ENCODE data around the gene RGS12. TPM values are rescaled to one million over a fixed set of nuclear protein-coding genes. Genes with fewer than 3 reads are reported as not detected.

Gene RGS12
- total and polyA plus RNA-seq, 2 of the 13 experiments (the other 11 are each of a cell fraction or from before 2014, with no cell fraction given) = 21.0 to 27.7 TPM

GRCh38 chr4:3291969-3292570, 751 bp upstream of the RGS12 start (continued):
- TF ChIP-seq HNF1A (IDR thresholded peaks at IDR 0.05; ENCODE audit: low read depth) (no peak), HNF1A (CRISPR knock-in tag; IDR thresholded peaks at IDR 0.05; ENCODE audit: borderline replicate concordance) (peak; percentile 32; the same call in 1 of the 2 replicates), NRL (CRISPR knock-in tag; IDR thresholded peaks at IDR 0.05; ENCODE audit: borderline replicate concordance) (0 out of 2 replicates have a peak, but pooled peaks have one; percentile 9), ZNF605 (CRISPR knock-in tag; IDR thresholded peaks at IDR 0.05) (no peak), ZNF235 (CRISPR knock-in tag; IDR thresholded peaks at IDR 0.05; ENCODE audit: borderline replicate concordance) (no peak; the same call in 1 of the 2 replicates), TBP (CRISPR knock-in tag; IDR thresholded peaks at IDR 0.05) (no peak), SALL2 (CRISPR knock-in tag; IDR thresholded peaks at IDR 0.05) (no peak; the same call in 1 of the 2 replicates), TEAD3 (CRISPR knock-in tag; optimal IDR thresholded peaks at IDR 0.05; ENCODE audit: borderline replicate concordance) (peak; percentile 1), NR3C1 (CRISPR knock-in tag; IDR thresholded peaks at IDR 0.05) (no peak), NFKB2 (CRISPR knock-in tag; IDR thresholded peaks at IDR 0.05; ENCODE audit: borderline replicate concordance) (0 out of 2 replicates have a peak, but pooled peaks have one; percentile 26), NFE2L2 (IDR thresholded peaks at IDR 0.05; ENCODE audit: low read length) (no peak), MXD4 (CRISPR knock-in tag; IDR thresholded peaks at IDR 0.05) (no peak; the same call in 1 of the 2 replicates), BCL6 (CRISPR knock-in tag; IDR thresholded peaks at IDR 0.05) (0 out of 2 replicates have a peak, but pooled peaks have one; percentile 7), KAT7 (CRISPR knock-in tag; IDR thresholded peaks at IDR 0.05; ENCODE audit: borderline replicate concordance) (no peak), SALL1 (CRISPR knock-in tag; IDR thresholded peaks at IDR 0.05) (no peak), DNMT1 (CRISPR knock-in tag; IDR thresholded peaks at IDR 0.05) (no peak), ZZZ3 (CRISPR knock-in tag; IDR thresholded peaks at IDR 0.05; ENCODE audit: borderline replicate concordance) (no peak), ZNF615 (CRISPR knock-in tag; IDR thresholded peaks at IDR 0.05; ENCODE audit: borderline replicate concordance) (no peak), PBX3 (CRISPR knock-in tag; IDR thresholded peaks at IDR 0.05; ENCODE audit: borderline replicate concordance) (0 out of 2 replicates have a peak, but pooled peaks have one; percentile 6), ZNF724P (CRISPR knock-in tag; IDR thresholded peaks at IDR 0.05; ENCODE audit: borderline replicate concordance) (no peak), HBP1 (CRISPR knock-in tag; IDR thresholded peaks at IDR 0.05; ENCODE audit: low read depth) (no peak), CHD4 (IDR thresholded peaks at IDR 0.05; ENCODE audit: borderline replicate concordance, low read length) (no peak)
- TF ChIP-seq, protein P1, sequence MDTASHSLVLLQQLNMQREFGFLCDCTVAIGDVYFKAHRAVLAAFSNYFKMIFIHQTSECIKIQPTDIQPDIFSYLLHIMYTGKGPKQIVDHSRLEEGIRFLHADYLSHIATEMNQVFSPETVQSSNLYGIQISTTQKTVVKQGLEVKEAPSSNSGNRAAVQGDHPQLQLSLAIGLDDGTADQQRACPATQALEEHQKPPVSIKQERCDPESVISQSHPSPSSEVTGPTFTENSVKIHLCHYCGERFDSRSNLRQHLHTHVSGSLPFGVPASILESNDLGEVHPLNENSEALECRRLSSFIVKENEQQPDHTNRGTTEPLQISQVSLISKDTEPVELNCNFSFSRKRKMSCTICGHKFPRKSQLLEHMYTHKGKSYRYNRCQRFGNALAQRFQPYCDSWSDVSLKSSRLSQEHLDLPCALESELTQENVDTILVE (CRISPR knock-in tag; IDR thresholded peaks at IDR 0.05) = 0 out of 2 replicates have a peak, but pooled peaks have one; percentile 1

Measured in HepG2 (cell line).